Ovary (tissue), 3 donors: ENCODE results near the gene DCTN1.
"Not testable (repeated sequence)": the region's sequence is repeated elsewhere in the genome, so short reads cannot be mapped to it uniquely, and the experiment has no call there.

Experiments
- CTCF ChIP-seq, 3 donors: fragments of 450-650 bp in 2 of 3; fragments of 200-600 bp in 1 of 3; IDR thresholded peaks; one replicate each; pipeline versions ENCODE4 v1.5.1 to v1.8.0; 2016 to 2022; ENCODE audit warnings: antibody characterized with exemption in 3 of 3, mild to moderate bottlenecking in 1 of 3
- POLR2A ChIP-seq: fragments of 450-650 bp; IDR thresholded peaks from one replicate; pipeline ENCODE4 v1.6.1; 2017; ENCODE audit warnings: antibody characterized with exemption, mild to moderate bottlenecking, moderate library complexity
- donor health status: DM: no; HTN: no; CAD: no.

- TF ChIP-seq CTCF (IDR thresholded peaks at IDR 0.05); POLR2A: not testable (repeated sequence)
These were observed 40.5 kb upstream of the DCTN1 start for GRCh38 chr2:74420443-74421103.
